Liver (tissue), 3 donors: ENCODE measurements around the gene VPS35.

Experiments used
- CTCF ChIP-seq: fragments of 150-350 bp; IDR thresholded peaks from 2 replicates; pipeline ENCODE4 v1.5.1; 2017; ENCODE audit warnings: improper control_type of control experiment, low read depth, low read length; ENCODE audit not compliant: missing input control
- FOXA1 ChIP-seq: IDR thresholded peaks from 2 replicates; pipeline ENCODE4 v1.6.1; 2016; ENCODE audit warnings: antibody characterized with exemption
- JUND ChIP-seq, 2 donors: IDR thresholded peaks; 2 replicates each; pipeline ENCODE4 v1.6.1; 2016; ENCODE audit warnings: antibody characterized with exemption in 2 of 2
- MAX ChIP-seq: IDR thresholded peaks from 2 replicates; pipeline ENCODE4 v1.6.1; 2016; ENCODE audit warnings: antibody characterized with exemption
- RAD21 ChIP-seq, 2 donors: IDR thresholded peaks; 2 replicates each; pipeline ENCODE4 v1.6.1; 2016; ENCODE audit warnings: antibody characterized with exemption in 2 of 2, mild to moderate bottlenecking in 2 of 2
- REST ChIP-seq: IDR thresholded peaks from 2 replicates; pipeline ENCODE4 v1.6.1; 2016; ENCODE audit warnings: antibody characterized with exemption, mild to moderate bottlenecking
- SP1 ChIP-seq: IDR thresholded peaks from 2 replicates; pipeline ENCODE4 v1.6.1; 2018; ENCODE audit warnings: antibody characterized with exemption, mild to moderate bottlenecking
- TAF1 ChIP-seq: conservative IDR thresholded peaks from 2 replicates; pipeline ENCODE4 v1.6.1; 2016; ENCODE audit warnings: antibody characterized with exemption, mild to moderate bottlenecking
- YY1 ChIP-seq: IDR thresholded peaks from 2 replicates; pipeline ENCODE4 v1.6.1; 2016; ENCODE audit warnings: antibody characterized with exemption, mild to moderate bottlenecking
- donor health status: healthy.
- donor health status: healthy.

- TF ChIP-seq CTCF (no peak), TAF1 (no peak), MAX (no peak), YY1 (no peak), JUND (IDR thresholded peaks at IDR 0.05) (no peak), REST (no peak), RAD21 (IDR thresholded peaks at IDR 0.05) (no peak), SP1 (no peak), FOXA1 (no peak)
Observed at GRCh38 chr16:46632778-46633733, 55.9 kb downstream of the VPS35 start.
